NT2/D1 (cell line): Measurements from ENCODE around the gene NGF.

Source experiments
- SUZ12 ChIP-seq: IDR thresholded peaks from 2 replicates; pipeline ENCODE4 v1.6.1; 2011; ENCODE audit not compliant: insufficient read length, insufficient read depth; ENCODE audit errors: extremely low read depth
- YY1 ChIP-seq: IDR thresholded peaks from 2 replicates; pipeline ENCODE4 v1.6.1; 2011; ENCODE audit not compliant: insufficient read length, insufficient read depth
- ZNF274 ChIP-seq: IDR thresholded peaks from 2 replicates; pipeline ENCODE4 v1.6.1; 2011; ENCODE audit warnings: mild to moderate bottlenecking, low read depth, low read length

DNA sequence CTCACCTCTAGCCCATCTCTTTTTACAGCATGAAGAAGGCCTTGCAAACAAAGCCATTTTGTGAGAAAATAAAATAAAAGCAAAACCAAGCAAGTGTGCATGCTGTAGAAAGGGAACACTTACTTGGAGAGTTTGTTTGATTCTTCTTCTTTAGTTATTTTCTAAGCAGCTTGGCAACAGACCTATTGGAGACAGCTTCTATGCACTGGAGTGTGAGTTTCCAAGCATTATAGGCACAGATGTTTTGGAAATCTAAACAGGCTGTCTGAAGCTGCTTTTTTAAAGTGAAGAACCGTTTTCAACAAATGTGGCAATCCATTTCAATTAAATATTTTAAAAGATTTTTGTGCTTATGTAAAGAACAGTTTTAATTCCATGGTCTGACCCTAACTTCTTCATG lies 76.6 kb downstream of the NGF start:
- TF ChIP-seq ZNF274: no peak
- TF ChIP-seq SUZ12: no peak
- no peak for TF ChIP-seq YY1
